H9 (cell line): ENCODE results near the gene MAP3K1. TPM values are rescaled to one million over a fixed set of nuclear protein-coding genes. Genes with fewer than 3 reads are reported as not detected.

Experiments used
- DNase-seq: peaks from one replicate; pipeline ENCODE4 v3.0.0-alpha.2; 2017
- H2AFZ ChIP-seq: one replicate; pipeline ENCODE4 v1.6.1; 2013; ENCODE audit warnings: mild to moderate bottlenecking, low read length, control low read depth, moderate library complexity
- H2AK5ac ChIP-seq: 2 replicates; pipeline ENCODE4 v1.6.1; 2013; ENCODE audit warnings: low read length, control low read depth, mixed read lengths; ENCODE audit not compliant: insufficient read length
- H2BK120ac ChIP-seq: one replicate; pipeline ENCODE4 v1.6.1; 2013; ENCODE audit warnings: low read depth, mild to moderate bottlenecking, low read length, control low read depth, inconsistent platforms; ENCODE audit not compliant: poor library complexity, severe bottlenecking
- H2BK12ac ChIP-seq: 2 replicates; pipeline ENCODE4 v1.6.1; 2013; ENCODE audit warnings: low read length, control low read depth, mixed read lengths, low read depth; ENCODE audit not compliant: insufficient read length
- H2BK15ac ChIP-seq: 2 replicates; pipeline ENCODE4 v1.6.1; 2013; ENCODE audit warnings: low read depth, low read length, control low read depth
- H2BK20ac ChIP-seq: one replicate; pipeline ENCODE4 v1.6.1; 2013; ENCODE audit warnings: low read depth, mild to moderate bottlenecking, low read length, control low read depth, inconsistent platforms; ENCODE audit not compliant: poor library complexity, severe bottlenecking
- H2BK5ac ChIP-seq: 2 replicates; pipeline ENCODE4 v1.6.1; 2013; ENCODE audit warnings: low read length, control low read depth, mixed read lengths; ENCODE audit not compliant: insufficient read length
- H3K14ac ChIP-seq: 2 replicates; pipeline ENCODE4 v1.6.1; 2013; ENCODE audit warnings: low read length, control low read depth; ENCODE audit not compliant: insufficient read depth
- H3K18ac ChIP-seq: 2 replicates; pipeline ENCODE4 v1.6.1; 2013; ENCODE audit warnings: low read depth, mild to moderate bottlenecking, mixed read lengths, low read length, control low read depth; ENCODE audit not compliant: insufficient read length
- H3K23ac ChIP-seq: 2 replicates; pipeline ENCODE4 v1.6.1; 2013; ENCODE audit warnings: low read length, control low read depth, mixed read lengths, low read depth; ENCODE audit not compliant: insufficient read length
- H3K23me2 ChIP-seq: 2 replicates; pipeline ENCODE4 v1.6.1; 2013; ENCODE audit warnings: low read depth, mild to moderate bottlenecking, mixed read lengths, low read length, control low read depth; ENCODE audit not compliant: insufficient read length, poor library complexity, severe bottlenecking
- H3K27ac ChIP-seq: 2 replicates; pipeline ENCODE4 v1.5.1; 2013; ENCODE audit warnings: low read length, control low read depth, mixed read lengths, low read depth; ENCODE audit not compliant: insufficient read length
- H3K27me3 ChIP-seq: 2 replicates; pipeline ENCODE4 v1.6.1; 2013; ENCODE audit warnings: low read length, control low read depth, inconsistent platforms; ENCODE audit not compliant: insufficient read depth
- H3K4ac ChIP-seq: 2 replicates; pipeline ENCODE4 v1.6.1; 2013; ENCODE audit warnings: low read depth, mild to moderate bottlenecking, control low read depth, inconsistent platforms, low read length, moderate library complexity
- H3K4me1 ChIP-seq: 2 replicates; pipeline ENCODE4 v1.6.1; 2013; ENCODE audit warnings: low read length, control low read depth, inconsistent platforms; ENCODE audit not compliant: insufficient read depth
- H3K4me2 ChIP-seq: 2 replicates; pipeline ENCODE4 v1.6.1; 2013; ENCODE audit warnings: low read length, control low read depth, mixed read lengths; ENCODE audit not compliant: insufficient read length, insufficient read depth
- H3K56ac ChIP-seq: 2 replicates; pipeline ENCODE4 v1.6.1; 2013; ENCODE audit warnings: low read depth, mild to moderate bottlenecking, mixed read lengths, low read length, control low read depth; ENCODE audit not compliant: insufficient read length
- H3K79me1 ChIP-seq: 2 replicates; pipeline ENCODE4 v1.6.1; 2013; ENCODE audit warnings: low read depth, mild to moderate bottlenecking, moderate library complexity, low read length, control low read depth, inconsistent platforms; ENCODE audit not compliant: insufficient read depth, poor library complexity, severe bottlenecking
- H3K79me2 ChIP-seq: 2 replicates; pipeline ENCODE4 v1.6.1; 2013; ENCODE audit warnings: low read length, control low read depth, inconsistent platforms; ENCODE audit not compliant: insufficient read depth
- H3K9ac ChIP-seq: 2 replicates; pipeline ENCODE4 v1.6.1; 2013; ENCODE audit warnings: low read length, control low read depth, mixed read lengths; ENCODE audit not compliant: insufficient read length; ENCODE audit errors: extremely low read depth
- H3K9me3 ChIP-seq: one replicate; pipeline ENCODE4 v1.6.1; 2013; ENCODE audit warnings: low read depth, low read length, inconsistent platforms; ENCODE audit not compliant: control insufficient read depth
- H3T11ph ChIP-seq: one replicate; pipeline ENCODE4 v1.6.1; 2013; ENCODE audit warnings: mild to moderate bottlenecking, low read length, control low read depth, inconsistent platforms
- H4K20me1 ChIP-seq: one replicate; pipeline ENCODE4 v1.6.1; 2013; ENCODE audit not compliant: control insufficient read depth, insufficient read length, insufficient read depth
- H4K5ac ChIP-seq: 2 replicates; pipeline ENCODE4 v1.6.1; 2013; ENCODE audit warnings: low read depth, mild to moderate bottlenecking, mixed read lengths, low read length, control low read depth; ENCODE audit not compliant: insufficient read length
- H4K8ac ChIP-seq: replicated peaks from 2 replicates; pipeline ENCODE4 v1.6.1; 2013; ENCODE audit warnings: low read length, control low read depth, mixed read lengths, low read depth; ENCODE audit not compliant: insufficient read length
- H4K91ac ChIP-seq: 2 replicates; pipeline ENCODE4 v1.6.1; 2013; ENCODE audit warnings: low read depth, mild to moderate bottlenecking, moderate library complexity, mixed read lengths, low read length, control low read depth; ENCODE audit not compliant: insufficient read length
- H3K27ac Mint-ChIP-seq, 3 experiments: 2 replicates in 2 of 3; 3 replicates in 1 of 3; pipeline ENCODE4 v1.8.0; 2020 to 2021; ENCODE audit warnings: mixed read lengths in 3 of 3, mild to moderate bottlenecking in 1 of 3, moderate library complexity in 1 of 3
- H3K27me3 Mint-ChIP-seq: 2 replicates; pipeline ENCODE4 v1.8.0; 2021; ENCODE audit warnings: low read depth, mild to moderate bottlenecking, moderate library complexity, mixed read lengths
- H3K36me3 Mint-ChIP-seq, 3 experiments: 2 replicates in 2 of 3; 3 replicates in 1 of 3; pipeline ENCODE4 v1.8.0; 2020 to 2021; ENCODE audit warnings: low read depth in 3 of 3, mixed read lengths in 3 of 3; ENCODE audit not compliant: insufficient read depth in 1 of 3
- H3K4me1 Mint-ChIP-seq, 2 experiments: 2 replicates each; pipeline ENCODE4 v1.8.0; 2020; ENCODE audit warnings: mixed read lengths in 2 of 2
- H3K4me3 Mint-ChIP-seq, 2 experiments: 2 replicates in 1 of 2; 3 replicates in 1 of 2; pipeline ENCODE4 v1.8.0; 2020 to 2021; ENCODE audit warnings: mild to moderate bottlenecking in 2 of 2, mixed read lengths in 2 of 2, moderate library complexity in 1 of 2
- H3K9me3 Mint-ChIP-seq, 2 experiments: 2 replicates in 1 of 2; 3 replicates in 1 of 2; pipeline ENCODE4 v1.8.0; 2020; ENCODE audit warnings: mild to moderate bottlenecking in 2 of 2, mixed read lengths in 2 of 2, moderate library complexity in 1 of 2
- WGBS: extraction: QIAGEN DNeasy Blood & Tissue Kit; methylation state at CpG from one replicate; pipeline ENCODE4 v1.1.7; 2013; ENCODE audit warnings: missing lambda C conversion rate, low lambda C conversion rate, mixed read lengths; ENCODE audit not compliant: insufficient read length; ENCODE audit errors: extremely low coverage; 5-methylcytosine and 5-hydroxymethylcytosine counted together
- total RNA-seq: library from RNA; stranded (reverse); gene quantifications from 2 replicates; pipeline ENCODE4 v1.2.1, GENCODE V29; 2021
- TF ChIP-seq, protein P1 (sequence below): fragments of 200-600 bp; sonication (generic); conservative IDR thresholded peaks from 3 replicates; pipeline ENCODE4 v1.8.0; 2021; ENCODE audit warnings: antibody characterized with exemption, mild to moderate bottlenecking

The MAP3K1 gene
- total RNA-seq, 1 experiment from 2014 or later = 11.1 TPM

DNA sequence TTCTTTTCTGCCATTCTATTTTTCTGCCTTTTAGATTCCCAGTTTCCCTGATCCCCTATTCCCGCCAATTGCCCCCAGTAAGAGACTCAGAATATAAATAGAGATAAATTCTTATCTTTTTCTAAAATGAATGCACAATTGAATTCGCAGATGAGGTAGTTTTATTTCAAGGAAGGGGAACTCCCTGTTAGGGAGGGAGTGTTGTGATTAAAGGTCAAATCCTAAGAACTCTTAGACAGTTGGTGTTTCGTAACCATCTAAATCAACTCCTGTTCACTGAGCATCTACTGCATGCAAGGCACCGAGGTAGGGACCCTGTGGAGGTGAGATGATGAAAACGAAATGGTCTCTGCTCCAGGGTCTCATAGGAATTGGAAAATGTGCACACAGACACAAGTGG, 7.7 kb upstream of the MAP3K1 start:
- H3K18ac ChIP-seq = no peak overlapping the region
- H2BK5ac ChIP-seq = no peak overlapping the region
- H3T11ph ChIP-seq = no peak overlapping the region
- no peak overlapping the region for H3K4me3 Mint-ChIP-seq
- H3K79me1 ChIP-seq = no peaks in the 10 kb centered on the region
- no peak overlapping the region for H2BK12ac ChIP-seq
- H3K27ac ChIP-seq = no peak overlapping the region
- H3K9me3 ChIP-seq = no peaks in the 10 kb centered on the region
- no peak overlapping the region for H2BK20ac ChIP-seq
- H3K23ac ChIP-seq = no peak overlapping the region
- H3K79me2 ChIP-seq = no peaks in the 10 kb centered on the region
- H3K27me3 Mint-ChIP-seq = peaks cover 9% of the 10 kb centered on the region
- no peak overlapping the region for H3K9ac ChIP-seq
- no peak overlapping the region for H3K4me2 ChIP-seq
- DNase-seq = no peak
- H3K23me2 ChIP-seq = no peaks in the 10 kb centered on the region
- H3K56ac ChIP-seq = no peak overlapping the region
- no peaks in the 10 kb centered on the region for H3K36me3 Mint-ChIP-seq
- no CpG with 5 or more reads among the region's 5 CpGs for WGBS
- no peak overlapping the region for H2BK15ac ChIP-seq
- H2BK120ac ChIP-seq = no peak overlapping the region
- H3K4ac ChIP-seq = no peak overlapping the region
- H2AK5ac ChIP-seq = no peak overlapping the region
- no peaks in the 10 kb centered on the region for H4K20me1 ChIP-seq
- H4K5ac ChIP-seq = no peak overlapping the region
- no peaks in the 10 kb centered on the region for H3K4me1 Mint-ChIP-seq
- no peak overlapping the region for H4K91ac ChIP-seq
- H3K27me3 ChIP-seq = no peaks in the 10 kb centered on the region
- H3K27ac Mint-ChIP-seq = no peak overlapping the region; a peak in 1 of 7 replicates
- no peak overlapping the region for H4K8ac ChIP-seq
- TF ChIP-seq, protein P1, sequence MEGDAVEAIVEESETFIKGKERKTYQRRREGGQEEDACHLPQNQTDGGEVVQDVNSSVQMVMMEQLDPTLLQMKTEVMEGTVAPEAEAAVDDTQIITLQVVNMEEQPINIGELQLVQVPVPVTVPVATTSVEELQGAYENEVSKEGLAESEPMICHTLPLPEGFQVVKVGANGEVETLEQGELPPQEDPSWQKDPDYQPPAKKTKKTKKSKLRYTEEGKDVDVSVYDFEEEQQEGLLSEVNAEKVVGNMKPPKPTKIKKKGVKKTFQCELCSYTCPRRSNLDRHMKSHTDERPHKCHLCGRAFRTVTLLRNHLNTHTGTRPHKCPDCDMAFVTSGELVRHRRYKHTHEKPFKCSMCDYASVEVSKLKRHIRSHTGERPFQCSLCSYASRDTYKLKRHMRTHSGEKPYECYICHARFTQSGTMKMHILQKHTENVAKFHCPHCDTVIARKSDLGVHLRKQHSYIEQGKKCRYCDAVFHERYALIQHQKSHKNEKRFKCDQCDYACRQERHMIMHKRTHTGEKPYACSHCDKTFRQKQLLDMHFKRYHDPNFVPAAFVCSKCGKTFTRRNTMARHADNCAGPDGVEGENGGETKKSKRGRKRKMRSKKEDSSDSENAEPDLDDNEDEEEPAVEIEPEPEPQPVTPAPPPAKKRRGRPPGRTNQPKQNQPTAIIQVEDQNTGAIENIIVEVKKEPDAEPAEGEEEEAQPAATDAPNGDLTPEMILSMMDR = no peak
- no peak overlapping the region for H2AFZ ChIP-seq
- H3K9me3 Mint-ChIP-seq = no peaks in the 10 kb centered on the region
- no peak overlapping the region for H3K14ac ChIP-seq
- H3K4me1 ChIP-seq = no peaks in the 10 kb centered on the region
